PC-9 (cell line): Measurements from ENCODE around the gene ZDHHC9. TPM values are rescaled to one million over a fixed set of nuclear protein-coding genes. Genes with fewer than 3 reads are reported as not detected.

Experiments
- BruUV-seq: library from RNA; stranded (reverse); fragments of 400-500 nt; replicated peaks from 2 replicates; lab custom pipeline; 2021; lab: Mats Ljungman, UMichigan
- CTCF ChIA-PET: fragments of 300-600 bp; sonication (Branson Sonifier 250); formaldehyde crosslinking; loops from one replicate; lab custom pipeline; 2022; ENCODE audit warnings: antibody characterized with exemption; lab: Charles Lee
- POLR2A ChIA-PET: fragments of 300-600 bp; sonication (Branson Sonifier 250); formaldehyde crosslinking; loops from one replicate; lab custom pipeline; 2022; ENCODE audit warnings: antibody characterized with exemption; ENCODE audit not compliant: unreplicated experiment; lab: Charles Lee
- DNase-seq, 2 experiments: peaks; one replicate each; pipeline versions ENCODE4 v3.0.0 to v3.0.0-alpha.2; 2015 to 2022; ENCODE audit warnings: mixed read lengths in 1 of 2
- H2AFZ ChIP-seq: fragments of 200-600 bp; sonication (generic); 2 replicates; pipeline ENCODE4 v1.8.1; 2017; ENCODE audit warnings: antibody characterized with exemption
- H3F3A ChIP-seq: fragments of 200-600 bp; sonication (generic); 2 replicates; pipeline ENCODE4 v1.8.1; 2017; ENCODE audit warnings: antibody characterized with exemption, mild to moderate bottlenecking, low read depth; ENCODE audit not compliant: insufficient read depth
- H3K27ac ChIP-seq: fragments of 200-600 bp; sonication (generic); 2 replicates; pipeline ENCODE4 v1.6.1; 2016; ENCODE audit warnings: mixed run types
- H3K27me3 ChIP-seq: fragments of 200-600 bp; sonication (generic); 2 replicates; pipeline ENCODE4 v1.6.1; 2016; ENCODE audit warnings: low read depth, mixed run types; ENCODE audit not compliant: insufficient read depth
- H3K36me3 ChIP-seq: fragments of 200-600 bp; sonication (generic); 2 replicates; pipeline ENCODE4 v1.6.1; 2016; ENCODE audit warnings: low read depth, mixed run types
- H3K4me1 ChIP-seq: fragments of 200-600 bp; sonication (generic); replicated peaks from 2 replicates; pipeline ENCODE4 v1.6.1; 2016; ENCODE audit warnings: mixed run types; ENCODE audit not compliant: insufficient read depth
- H3K4me2 ChIP-seq: fragments of 200-600 bp; sonication (generic); 2 replicates; pipeline ENCODE4 v1.6.1; 2017; ENCODE audit warnings: mixed run types
- H3K4me3 ChIP-seq: fragments of 200-600 bp; sonication (generic); 2 replicates; pipeline ENCODE4 v1.6.1; 2016; ENCODE audit warnings: mixed run types
- H3K79me2 ChIP-seq: fragments of 200-600 bp; sonication (generic); 2 replicates; pipeline ENCODE4 v1.6.1; 2017; ENCODE audit warnings: low read depth, mixed run types
- H3K9me2 ChIP-seq: fragments of 200-600 bp; sonication (generic); 2 replicates; pipeline ENCODE4 v1.8.1; 2017; ENCODE audit warnings: mild to moderate bottlenecking; ENCODE audit not compliant: insufficient read depth
- H3K9me3 ChIP-seq: fragments of 200-600 bp; sonication (generic); 2 replicates; pipeline ENCODE4 v1.8.1; 2016; ENCODE audit warnings: low read depth; ENCODE audit not compliant: insufficient read depth
- H4K20me1 ChIP-seq: fragments of 200-600 bp; sonication (generic); 2 replicates; pipeline ENCODE4 v1.8.1; 2017; ENCODE audit not compliant: insufficient read depth
- CTCF ChIP-seq: fragments of 200-600 bp; sonication (generic); conservative IDR thresholded peaks from 2 replicates; pipeline ENCODE4 v1.6.1; 2017; ENCODE audit warnings: mixed run types, antibody characterized with exemption, mild to moderate bottlenecking, moderate library complexity
- EZH2 ChIP-seq: fragments of 200-600 bp; sonication (generic); IDR thresholded peaks from 2 replicates; pipeline ENCODE4 v1.8.0; 2017; ENCODE audit warnings: antibody characterized with exemption, low read depth
- intact Hi-C: fragments of 100-400 bp; cut with micrococcal nuclease; formaldehyde crosslinking; loops from one replicate; pipeline ENCODE4 v1.10.0; 2022; ENCODE audit not compliant: unreplicated experiment
- total RNA-seq: library from RNA; stranded (reverse); gene quantifications from 2 replicates; pipeline ENCODE4 v1.2.3, GENCODE V29; 2021

The ZDHHC9 gene
- total RNA-seq, 1 experiment from 2014 or later: 108 TPM

- no peak overlapping the region for H3K4me3 ChIP-seq
- no peaks in the 10 kb centered on the region for H3K9me2 ChIP-seq
- intact Hi-C loops: no loop called here
- POLR2A ChIA-PET: interaction anchor here (0.5 kb wide), 1 partner anchor 130 kb away, joined by 4 read pairs; no protein-coding TSS in a partner anchor
- no peaks in the 10 kb centered on the region for H3K79me2 ChIP-seq
- no peaks in the 10 kb centered on the region for H4K20me1 ChIP-seq
- no peaks in the 10 kb centered on the region for H3K36me3 ChIP-seq
- H3K4me1 ChIP-seq: no peaks in the 10 kb centered on the region
- no peaks in the 10 kb centered on the region for H3K9me3 ChIP-seq
- no peak for DNase-seq
- no peaks in the 10 kb centered on the region for H3F3A ChIP-seq
- H3K4me2 ChIP-seq: no peak overlapping the region
- no peak overlapping the region for H2AFZ ChIP-seq
- TF ChIP-seq EZH2: no peak
- TF ChIP-seq CTCF: no peak
- H3K27me3 ChIP-seq: no peaks in the 10 kb centered on the region
- no TSS peak for BruUV-seq
- CTCF ChIA-PET: no interaction called here
- no peak overlapping the region for H3K27ac ChIP-seq
These were observed 53.5 kb downstream of the ZDHHC9 start for GRCh38 chrX:129790146-129790545.

GRCh38 chrX:129788527-129788926 lies 55.2 kb downstream of the ZDHHC9 start:
- no peaks in the 10 kb centered on the region for H3K36me3 ChIP-seq
- no peak overlapping the region for H3K4me2 ChIP-seq
- no peaks in the 10 kb centered on the region for H3K9me2 ChIP-seq
- no peaks in the 10 kb centered on the region for H3K9me3 ChIP-seq
- BruUV-seq: no TSS peak
- no peaks in the 10 kb centered on the region for H3K27me3 ChIP-seq
- no peaks in the 10 kb centered on the region for H3F3A ChIP-seq
- intact Hi-C loops: no loop called here
- ChIA-PET POLR2A (no interaction called here), CTCF (interaction anchor here (0.6 kb wide), 1 partner anchor 179 kb away, joined by 3 read pairs; no protein-coding TSS in a partner anchor)
- DNase-seq: no peak
- H3K4me3 ChIP-seq: no peak overlapping the region
- no peaks in the 10 kb centered on the region for H3K79me2 ChIP-seq
- no peaks in the 10 kb centered on the region for H3K4me1 ChIP-seq
- no peak overlapping the region for H2AFZ ChIP-seq
- no peak overlapping the region for H3K27ac ChIP-seq
- no peaks in the 10 kb centered on the region for H4K20me1 ChIP-seq
- TF ChIP-seq CTCF: no peak
- no peak for TF ChIP-seq EZH2

GRCh38 chrX:129787336-129788055 lies 56.2 kb downstream of the ZDHHC9 start:
- Histone ChIP-seq H3K4me1 (no peaks in the 10 kb centered on the region), H3K27ac (no peak overlapping the region), H3K9me2 (no peaks in the 10 kb centered on the region), H4K20me1 (no peaks in the 10 kb centered on the region), H3K4me3 (no peak overlapping the region), H2AFZ (no peak overlapping the region), H3F3A (no peaks in the 10 kb centered on the region), H3K79me2 (no peaks in the 10 kb centered on the region), H3K9me3 (no peaks in the 10 kb centered on the region), H3K27me3 (no peaks in the 10 kb centered on the region), H3K4me2 (no peak overlapping the region), H3K36me3 (no peaks in the 10 kb centered on the region)
- ChIA-PET CTCF (interaction anchor here (0.6 to 0.7 kb wide), 3 partner anchors 14 to 182 kb away, joined by 3 to 11 read pairs (median 8); no protein-coding TSS in a partner anchor), POLR2A (no interaction called here)
- peak in 1 of 2 experiments; percentile 60 for DNase-seq
- intact Hi-C loops: no loop called here
- no TSS peak for BruUV-seq
- no peak for TF ChIP-seq EZH2
- no peak for TF ChIP-seq CTCF
